Measurements from ENCODE around the gene MOCOS.

Gene MOCOS

DNA sequence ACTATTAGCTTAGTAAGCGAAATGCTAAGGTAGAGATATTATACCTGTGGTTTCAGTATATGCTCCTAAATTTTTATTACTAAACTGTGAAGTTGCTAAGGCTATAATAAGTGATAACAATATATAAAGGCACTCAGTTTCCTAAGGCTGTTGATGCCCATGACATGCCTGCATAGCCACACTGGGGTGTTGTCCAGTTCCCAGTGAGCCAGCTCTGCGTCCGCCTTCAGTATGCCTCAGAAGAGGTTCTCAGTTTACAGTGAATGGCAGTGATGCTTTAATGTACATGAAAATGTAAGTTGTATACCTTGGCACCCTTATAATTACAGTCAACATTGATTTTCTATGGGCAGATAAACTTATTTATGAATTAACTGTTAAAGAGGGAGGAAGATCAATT, 117.4 kb downstream of the MOCOS start:
- no peaks in the 10 kb centered on the region for H3K9me3 ChIP-seq (ENCODE audit: insufficient read depth, low read length)
- no peak overlapping the region for H3K9ac ChIP-seq (ENCODE audit: insufficient read length, low read depth)
- no peaks in the 10 kb centered on the region for H3K36me3 ChIP-seq (ENCODE audit: insufficient read depth, insufficient read length, low read length)
- no peak for TF ChIP-seq SUZ12 (IDR thresholded peaks at IDR 0.05; ENCODE audit: extremely low read depth, insufficient read depth, insufficient read length)
- no peak for TF ChIP-seq ZNF274 (IDR thresholded peaks at IDR 0.05; ENCODE audit: low read depth, low read length)
- no peak for TF ChIP-seq YY1 (IDR thresholded peaks at IDR 0.05; ENCODE audit: insufficient read depth, insufficient read length)
- H3K4me1 ChIP-seq (ENCODE audit: insufficient read depth, insufficient read length): no peaks in the 10 kb centered on the region
- H3K27me3 ChIP-seq (ENCODE audit: insufficient read depth, insufficient read length): peaks cover 5% of the 10 kb centered on the region
- DNase-seq (ENCODE audit: low read depth, low spot score): no peak
- H3K4me3 ChIP-seq (ENCODE audit: insufficient read length, low read depth): no peak overlapping the region

DNA sequence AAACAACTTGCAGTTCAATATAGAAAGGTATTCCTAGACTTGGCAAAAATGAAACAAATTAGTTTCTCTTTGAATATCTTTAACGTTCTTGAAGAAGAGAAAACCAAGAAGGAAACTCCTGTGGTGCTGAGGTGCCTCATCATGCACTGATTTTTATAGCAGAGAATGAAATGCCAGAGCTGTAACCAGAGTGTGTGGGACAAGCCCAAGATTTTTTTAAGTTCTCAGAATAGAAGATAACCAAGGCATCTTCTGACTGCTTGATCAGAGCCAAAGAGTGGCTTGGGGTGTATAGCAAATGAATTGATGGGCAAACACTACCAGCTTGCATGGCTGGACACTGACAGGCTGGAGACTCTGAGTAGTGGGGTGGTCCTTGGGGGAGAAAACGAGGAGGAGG, 118.1 kb downstream of the MOCOS start:
- H3K27me3 ChIP-seq (ENCODE audit: insufficient read depth, insufficient read length): no peaks in the 10 kb centered on the region
- H3K9ac ChIP-seq (ENCODE audit: insufficient read length, low read depth): no peak overlapping the region
- no peaks in the 10 kb centered on the region for H3K4me1 ChIP-seq (ENCODE audit: insufficient read depth, insufficient read length)
- TF ChIP-seq YY1 (IDR thresholded peaks at IDR 0.05; ENCODE audit: insufficient read depth, insufficient read length) (no peak), ZNF274 (IDR thresholded peaks at IDR 0.05; ENCODE audit: low read depth, low read length) (no peak), SUZ12 (IDR thresholded peaks at IDR 0.05; ENCODE audit: extremely low read depth, insufficient read depth, insufficient read length) (no peak)
- no peaks in the 10 kb centered on the region for H3K9me3 ChIP-seq (ENCODE audit: insufficient read depth, low read length)
- no peak for DNase-seq (ENCODE audit: low read depth, low spot score)
- no peaks in the 10 kb centered on the region for H3K36me3 ChIP-seq (ENCODE audit: insufficient read depth, insufficient read length, low read length)
- H3K4me3 ChIP-seq (ENCODE audit: insufficient read length, low read depth): no peak overlapping the region

DNA sequence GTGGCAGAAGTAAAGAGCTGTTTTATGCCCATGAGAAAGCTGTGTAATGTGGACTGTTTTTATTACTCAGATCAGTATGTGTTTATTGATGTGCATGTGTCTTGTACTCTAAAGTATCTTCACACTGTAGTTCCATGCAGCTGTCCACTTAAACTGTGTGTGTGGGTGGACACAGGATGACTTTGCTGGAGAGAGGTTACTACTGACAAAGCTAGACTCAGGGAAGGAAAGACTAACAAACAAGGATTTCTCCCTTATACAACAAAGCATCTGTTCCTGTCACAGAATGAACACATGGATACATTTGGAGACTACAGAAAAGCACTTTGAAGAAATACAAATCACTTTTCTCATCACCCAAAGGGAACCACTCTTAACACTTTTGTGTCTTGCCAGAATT, 120.2 kb downstream of the MOCOS start:
- TF ChIP-seq SUZ12 (IDR thresholded peaks at IDR 0.05; ENCODE audit: extremely low read depth, insufficient read depth, insufficient read length) (no peak), ZNF274 (IDR thresholded peaks at IDR 0.05; ENCODE audit: low read depth, low read length) (no peak), YY1 (IDR thresholded peaks at IDR 0.05; ENCODE audit: insufficient read depth, insufficient read length) (no peak)
- H3K36me3 ChIP-seq (ENCODE audit: insufficient read depth, insufficient read length, low read length): no peaks in the 10 kb centered on the region
- H3K9me3 ChIP-seq (ENCODE audit: insufficient read depth, low read length): no peaks in the 10 kb centered on the region
- H3K4me3 ChIP-seq (ENCODE audit: insufficient read length, low read depth): no peak overlapping the region
- H3K27me3 ChIP-seq (ENCODE audit: insufficient read depth, insufficient read length): no peaks in the 10 kb centered on the region
- H3K9ac ChIP-seq (ENCODE audit: insufficient read length, low read depth): no peak overlapping the region
- H3K4me1 ChIP-seq (ENCODE audit: insufficient read depth, insufficient read length): peaks cover 7% of the 10 kb centered on the region
- no peak for DNase-seq (ENCODE audit: low read depth, low spot score)

DNA sequence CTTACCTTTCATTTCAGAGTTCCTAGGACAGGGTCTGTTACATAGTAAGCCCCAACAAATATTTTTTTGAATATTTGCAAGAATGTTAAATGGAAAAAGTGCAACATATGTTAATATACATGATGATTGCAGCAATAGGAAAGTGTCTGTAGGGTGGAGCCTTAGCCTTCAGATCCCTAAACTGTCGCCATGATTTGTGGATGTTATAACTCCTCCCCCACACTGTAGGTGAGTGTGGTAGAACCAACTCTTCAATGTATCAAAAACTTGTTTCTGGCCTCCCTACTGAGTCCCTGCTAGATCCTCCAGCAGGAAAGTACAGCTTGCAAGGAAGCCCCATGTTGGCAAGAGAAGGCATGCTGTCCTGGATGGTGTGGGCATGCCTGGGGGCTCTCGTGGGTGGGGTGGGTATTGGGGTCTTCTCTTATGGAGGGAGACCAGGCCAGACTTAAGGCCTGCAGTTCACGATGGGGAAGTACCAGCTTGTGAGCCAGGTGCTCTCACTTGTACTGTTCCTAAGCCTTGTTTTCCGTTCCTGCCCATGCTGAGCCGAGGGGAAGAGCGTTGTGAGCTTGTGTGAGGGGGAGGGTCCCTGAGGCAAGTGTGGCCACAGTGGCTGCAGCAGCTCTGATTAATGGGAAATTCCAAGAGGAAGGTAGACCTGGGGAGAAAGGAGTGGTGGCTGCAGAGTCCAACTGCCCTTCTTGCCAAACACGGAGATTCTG, 121.6 kb downstream of the MOCOS start:
- TF ChIP-seq SUZ12 (IDR thresholded peaks at IDR 0.05; ENCODE audit: extremely low read depth, insufficient read depth, insufficient read length): no peak
- TF ChIP-seq ZNF274 (IDR thresholded peaks at IDR 0.05; ENCODE audit: low read depth, low read length): no peak
- no peak for TF ChIP-seq YY1 (IDR thresholded peaks at IDR 0.05; ENCODE audit: insufficient read depth, insufficient read length)
- no peak overlapping the region for H3K9ac ChIP-seq (ENCODE audit: insufficient read length, low read depth)
- no peaks in the 10 kb centered on the region for H3K9me3 ChIP-seq (ENCODE audit: insufficient read depth, low read length)
- H3K36me3 ChIP-seq (ENCODE audit: insufficient read depth, insufficient read length, low read length): no peaks in the 10 kb centered on the region
- H3K4me3 ChIP-seq (ENCODE audit: insufficient read length, low read depth): no peak overlapping the region
- no peaks in the 10 kb centered on the region for H3K27me3 ChIP-seq (ENCODE audit: insufficient read depth, insufficient read length)
- peaks cover 7% of the 10 kb centered on the region for H3K4me1 ChIP-seq (ENCODE audit: insufficient read depth, insufficient read length)
- DNase-seq (ENCODE audit: low read depth, low spot score): no peak

DNA sequence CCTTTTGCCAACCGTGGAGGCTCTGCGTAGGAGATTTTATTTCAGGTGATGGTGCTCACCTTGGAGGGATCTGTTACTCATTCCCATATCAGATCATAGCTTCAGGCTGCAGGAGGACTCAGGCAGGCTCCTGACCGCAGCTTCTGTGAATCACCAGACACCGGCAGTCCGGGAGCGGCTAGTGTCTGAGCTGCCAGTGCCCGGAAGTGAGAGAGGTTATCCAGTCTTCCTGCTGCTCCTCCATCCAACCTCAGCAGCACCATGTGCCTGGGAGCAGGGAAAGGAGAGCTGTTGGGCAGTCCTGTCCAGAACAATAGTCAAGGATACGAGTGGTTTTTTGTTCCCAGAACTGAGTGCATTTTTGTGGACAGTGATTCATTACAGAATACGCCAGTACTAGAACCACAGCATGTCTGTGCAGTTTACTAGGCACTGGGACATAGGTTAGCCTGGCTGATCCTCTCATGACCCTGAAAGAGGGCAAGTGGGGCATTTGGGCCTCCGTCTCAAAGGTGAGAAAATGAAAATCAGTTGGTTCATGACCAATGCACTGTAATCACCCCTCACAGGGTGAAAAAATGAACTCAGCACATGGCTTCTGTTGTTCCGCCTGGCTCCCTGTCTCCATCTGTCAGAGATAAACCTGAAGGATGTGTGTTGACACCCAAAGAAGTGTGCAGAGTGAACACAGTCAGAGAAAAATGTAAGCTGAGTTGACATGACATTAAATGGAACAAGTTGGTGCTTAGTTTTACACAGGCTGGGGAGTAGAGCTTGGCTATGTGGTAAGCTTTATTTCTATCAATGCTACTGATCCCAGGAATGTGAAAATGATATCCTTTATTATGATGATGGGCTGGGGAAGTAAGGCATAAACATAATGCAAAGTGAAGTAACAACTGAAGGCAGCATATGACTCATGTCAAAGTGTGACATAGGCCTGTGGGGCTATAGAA, 122.4 kb downstream of the MOCOS start:
- Histone ChIP-seq H3K9me3 (ENCODE audit: insufficient read depth, low read length) (no peaks in the 10 kb centered on the region), H3K9ac (ENCODE audit: insufficient read length, low read depth) (no peak overlapping the region), H3K4me3 (ENCODE audit: insufficient read length, low read depth) (no peak overlapping the region), H3K4me1 (ENCODE audit: insufficient read depth, insufficient read length) (peaks cover 7% of the 10 kb centered on the region), H3K27me3 (ENCODE audit: insufficient read depth, insufficient read length) (no peaks in the 10 kb centered on the region), H3K36me3 (ENCODE audit: insufficient read depth, insufficient read length, low read length) (no peaks in the 10 kb centered on the region)
- TF ChIP-seq SUZ12 (IDR thresholded peaks at IDR 0.05; ENCODE audit: extremely low read depth, insufficient read depth, insufficient read length) (no peak), ZNF274 (IDR thresholded peaks at IDR 0.05; ENCODE audit: low read depth, low read length) (no peak), YY1 (IDR thresholded peaks at IDR 0.05; ENCODE audit: insufficient read depth, insufficient read length) (no peak)
- no peak for DNase-seq (ENCODE audit: low read depth, low spot score)

DNA sequence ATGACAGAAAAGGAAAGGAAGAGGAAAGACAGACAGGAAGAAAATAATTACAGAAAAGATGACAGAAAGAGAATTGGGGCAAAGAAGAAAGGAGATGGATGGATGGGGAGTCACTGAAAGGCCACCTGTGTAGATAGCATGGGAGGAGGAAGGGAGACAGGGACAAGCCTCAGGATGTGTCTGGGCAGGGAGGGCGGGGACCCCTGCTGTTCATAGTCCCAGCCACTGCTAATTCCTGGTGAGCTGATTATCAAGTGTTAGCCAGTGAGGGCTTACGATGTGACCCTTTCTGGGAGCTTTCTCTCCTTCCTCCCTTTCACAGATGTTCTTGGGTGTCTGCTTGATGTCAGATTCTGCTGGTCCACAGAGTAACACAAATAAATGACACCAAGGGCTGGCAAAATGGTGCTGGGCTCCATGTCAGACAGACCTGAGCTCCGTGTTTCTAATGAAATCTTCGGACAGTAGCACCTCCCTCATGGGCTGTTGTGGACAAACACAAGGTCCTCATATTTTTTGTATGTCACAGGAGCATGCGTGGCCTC, 123.8 kb downstream of the MOCOS start:
- no peaks in the 10 kb centered on the region for H3K9me3 ChIP-seq (ENCODE audit: insufficient read depth, low read length)
- H3K4me1 ChIP-seq (ENCODE audit: insufficient read depth, insufficient read length): peaks cover 7% of the 10 kb centered on the region
- no peak overlapping the region for H3K4me3 ChIP-seq (ENCODE audit: insufficient read length, low read depth)
- no peaks in the 10 kb centered on the region for H3K27me3 ChIP-seq (ENCODE audit: insufficient read depth, insufficient read length)
- DNase-seq (ENCODE audit: low read depth, low spot score): no peak
- H3K9ac ChIP-seq (ENCODE audit: insufficient read length, low read depth): no peak overlapping the region
- no peak for TF ChIP-seq ZNF274 (IDR thresholded peaks at IDR 0.05; ENCODE audit: low read depth, low read length)
- no peak for TF ChIP-seq YY1 (IDR thresholded peaks at IDR 0.05; ENCODE audit: insufficient read depth, insufficient read length)
- no peak for TF ChIP-seq SUZ12 (IDR thresholded peaks at IDR 0.05; ENCODE audit: extremely low read depth, insufficient read depth, insufficient read length)
- no peaks in the 10 kb centered on the region for H3K36me3 ChIP-seq (ENCODE audit: insufficient read depth, insufficient read length, low read length)
